Astrocyte (in vitro differentiated cells and primary cell): ENCODE data around the gene RAX. TPM values are rescaled to one million over a fixed set of nuclear protein-coding genes. Genes with fewer than 3 reads are reported as not detected.

Experiments
- DNase-seq: peaks from one replicate; pipeline ENCODE4 v3.0.0-alpha.2; 2010; ENCODE audit warnings: low read depth
- FAIRE-seq: peaks from 2 replicates; lab custom pipeline; 2011; peaks lifted over from hg19 to GRCh38; lab: Jason Lieb, UNC
- H2AFZ ChIP-seq: 2 replicates; pipeline ENCODE4 v1.6.0; 2012; ENCODE audit warnings: low read depth, low read length, inconsistent platforms
- H3K27ac ChIP-seq: 2 replicates; pipeline ENCODE4 v1.5.1; 2011; ENCODE audit warnings: low read depth, low read length, inconsistent platforms
- H3K27me3 ChIP-seq: 2 replicates; pipeline ENCODE4 v1.6.0; 2011; ENCODE audit warnings: low read length, inconsistent platforms; ENCODE audit not compliant: insufficient read depth
- H3K36me3 ChIP-seq: 2 replicates; pipeline ENCODE4 v1.5.1; 2011; ENCODE audit warnings: low read length, inconsistent platforms; ENCODE audit not compliant: insufficient read depth
- H3K4me1 ChIP-seq: 2 replicates; pipeline ENCODE4 v1.5.1; 2011; ENCODE audit warnings: low read length, inconsistent platforms; ENCODE audit not compliant: insufficient read depth
- H3K4me2 ChIP-seq: 2 replicates; pipeline ENCODE4 v1.6.0; 2012; ENCODE audit warnings: low read length, inconsistent platforms
- H3K4me3 ChIP-seq: 2 replicates; pipeline ENCODE4 v1.5.1; 2011; ENCODE audit warnings: low read depth, mild to moderate bottlenecking, low read length, inconsistent platforms; ENCODE audit not compliant: insufficient read depth
- H3K79me2 ChIP-seq: 2 replicates; pipeline ENCODE4 v1.6.0; 2012; ENCODE audit warnings: mild to moderate bottlenecking, low read length, inconsistent platforms; ENCODE audit not compliant: insufficient read depth
- H3K9ac ChIP-seq: 2 replicates; pipeline ENCODE4 v1.6.0; 2012; ENCODE audit warnings: mild to moderate bottlenecking, low read length, inconsistent platforms
- H3K9me3 ChIP-seq: 2 replicates; pipeline ENCODE4 v1.5.1; 2012; ENCODE audit warnings: low read depth, mild to moderate bottlenecking, low read length, inconsistent platforms; ENCODE audit not compliant: insufficient read depth
- H4K20me1 ChIP-seq: 2 replicates; pipeline ENCODE4 v1.6.0; 2012; ENCODE audit warnings: low read length, inconsistent platforms; ENCODE audit not compliant: insufficient read depth
- H3K27ac Mint-ChIP-seq: one replicate; pipeline ENCODE4 v1.8.0; 2021; ENCODE audit warnings: mild to moderate bottlenecking, mixed read lengths; ENCODE audit not compliant: unreplicated experiment
- H3K27me3 Mint-ChIP-seq: one replicate; pipeline ENCODE4 v1.8.0; 2021; ENCODE audit warnings: low read depth, mixed read lengths; ENCODE audit not compliant: unreplicated experiment
- H3K36me3 Mint-ChIP-seq: one replicate; pipeline ENCODE4 v1.8.0; 2021; ENCODE audit warnings: low read depth, mixed read lengths; ENCODE audit not compliant: unreplicated experiment
- H3K4me1 Mint-ChIP-seq: one replicate; pipeline ENCODE4 v1.8.0; 2021; ENCODE audit warnings: low read depth, mixed read lengths; ENCODE audit not compliant: unreplicated experiment
- H3K4me3 Mint-ChIP-seq: one replicate; pipeline ENCODE4 v1.8.0; 2021; ENCODE audit warnings: mild to moderate bottlenecking, moderate library complexity, mixed read lengths; ENCODE audit not compliant: unreplicated experiment
- H3K9me3 Mint-ChIP-seq: one replicate; pipeline ENCODE4 v1.8.0; 2021; ENCODE audit warnings: mild to moderate bottlenecking, mixed read lengths; ENCODE audit not compliant: unreplicated experiment
- CTCF ChIP-seq: IDR thresholded peaks from 2 replicates; pipeline ENCODE4 v1.5.1; 2011; ENCODE audit warnings: low read depth, mild to moderate bottlenecking, inconsistent platforms, low read length, moderate library complexity; ENCODE audit not compliant: insufficient read depth
- EZH2 ChIP-seq: IDR thresholded peaks from 2 replicates; pipeline ENCODE4 v1.6.1; 2012; ENCODE audit warnings: mild to moderate bottlenecking, low read length, inconsistent platforms; ENCODE audit not compliant: insufficient read depth
- total RNA-seq: library from RNA; stranded (reverse); gene quantifications from 2 replicates; pipeline ENCODE4 v1.2.1, GENCODE V29; 2021

Gene RAX
- total RNA-seq, 1 donor from 2014 or later, result not detected

GRCh38 chr18:59265974-59266369 is 7.3 kb downstream of the RAX start:
- Mint-ChIP-seq H3K27ac (no peak overlapping the region), H3K4me1 (peaks cover 3% of the 10 kb centered on the region), H3K4me3 (no peak overlapping the region), H3K9me3 (peaks cover 20% of the 10 kb centered on the region), H3K27me3 (peaks cover 90% of the 10 kb centered on the region), H3K36me3 (no peaks in the 10 kb centered on the region)
- FAIRE-seq, result no peak
- H3K36me3 ChIP-seq, result no peaks in the 10 kb centered on the region
- DNase-seq, result no peak
- no peaks in the 10 kb centered on the region for H3K79me2 ChIP-seq
- TF ChIP-seq CTCF, result no peak
- TF ChIP-seq EZH2, result no peak
- no peak overlapping the region for H2AFZ ChIP-seq
- H3K27me3 ChIP-seq, result peaks cover 80% of the 10 kb centered on the region
- H3K4me2 ChIP-seq, result peak overlapping the region; percentile 74
- peaks cover 6% of the 10 kb centered on the region for H3K9me3 ChIP-seq
- peaks cover 3% of the 10 kb centered on the region for H4K20me1 ChIP-seq
- H3K9ac ChIP-seq, result no peak overlapping the region
- no peak overlapping the region for H3K27ac ChIP-seq
- H3K4me3 ChIP-seq, result no peak overlapping the region
- peaks cover 3% of the 10 kb centered on the region for H3K4me1 ChIP-seq

- Mint-ChIP-seq H3K27me3 (peaks cover 90% of the 10 kb centered on the region), H3K27ac (no peak overlapping the region), H3K9me3 (peaks cover 20% of the 10 kb centered on the region), H3K4me1 (peaks cover 3% of the 10 kb centered on the region), H3K4me3 (no peak overlapping the region), H3K36me3 (no peaks in the 10 kb centered on the region)
- Histone ChIP-seq H3K36me3 (no peaks in the 10 kb centered on the region), H3K27ac (no peak overlapping the region), H3K79me2 (no peaks in the 10 kb centered on the region), H3K4me1 (peaks cover 3% of the 10 kb centered on the region), H2AFZ (peak overlapping the region; percentile 18), H4K20me1 (no peaks in the 10 kb centered on the region), H3K9ac (no peak overlapping the region), H3K4me2 (peak overlapping the region; percentile 74), H3K27me3 (peaks cover 74% of the 10 kb centered on the region), H3K9me3 (peaks cover 3% of the 10 kb centered on the region), H3K4me3 (peak overlapping the region; percentile 10)
- no peak for TF ChIP-seq EZH2
- no peak for TF ChIP-seq CTCF
- no peak for DNase-seq
- no peak for FAIRE-seq
Measured at GRCh38 chr18:59265246-59265973, 7.8 kb downstream of the RAX start.

- H3K4me1 ChIP-seq, result peaks cover 3% of the 10 kb centered on the region
- Mint-ChIP-seq H3K27ac (no peak overlapping the region), H3K36me3 (no peaks in the 10 kb centered on the region), H3K4me3 (no peak overlapping the region), H3K4me1 (peaks cover 3% of the 10 kb centered on the region), H3K9me3 (peaks cover 22% of the 10 kb centered on the region), H3K27me3 (peaks cover 91% of the 10 kb centered on the region)
- TF ChIP-seq EZH2, result peak; percentile 59
- no peak for TF ChIP-seq CTCF
- no peak overlapping the region for H3K27ac ChIP-seq
- DNase-seq (no peak), FAIRE-seq (no peak)
- no peak overlapping the region for H2AFZ ChIP-seq
- H3K4me2 ChIP-seq, result peak overlapping the region; percentile 74
- H3K4me3 ChIP-seq, result no peak overlapping the region
- peaks cover 67% of the 10 kb centered on the region for H3K27me3 ChIP-seq
- no peak overlapping the region for H3K9ac ChIP-seq
- H4K20me1 ChIP-seq, result no peaks in the 10 kb centered on the region
- H3K9me3 ChIP-seq, result peaks cover 3% of the 10 kb centered on the region
- H3K36me3 ChIP-seq, result no peaks in the 10 kb centered on the region
- no peaks in the 10 kb centered on the region for H3K79me2 ChIP-seq
Measured at GRCh38 chr18:59264651-59265245, 8.5 kb downstream of the RAX start.
